GM19372 (cell line): ENCODE results near the gene EBF3.

ENCODE experiments used
- ATAC-seq: cut with Tn5 transposase; IDR thresholded peaks from one replicate; pipeline ENCODE4 v1.9.1; 2021; ENCODE audit warnings: mild to moderate bottlenecking, low read depth, moderate library complexity; ENCODE audit not compliant: unreplicated experiment

EBF3 gene

DNA sequence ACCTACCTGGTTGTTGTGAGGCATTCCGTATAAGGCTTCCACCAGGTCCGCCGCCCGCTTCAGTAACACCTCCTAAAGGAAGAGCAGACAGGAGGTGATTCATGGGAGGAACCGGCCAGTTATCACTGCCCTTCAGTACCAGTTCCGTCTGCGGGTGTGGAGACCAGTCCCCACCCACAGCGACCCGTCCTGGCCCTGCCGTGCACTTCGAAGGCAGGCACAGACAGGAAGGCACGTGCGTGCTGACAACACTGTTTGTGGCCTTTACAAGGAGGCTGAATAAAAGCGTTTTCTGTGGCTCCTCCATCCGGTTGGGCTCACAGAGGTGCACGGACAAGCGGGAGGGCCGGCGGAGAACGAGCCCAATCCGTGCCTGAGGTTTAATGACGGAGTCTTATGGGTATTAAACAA lies 120.9 kb downstream of the EBF3 start:
- no peak for ATAC-seq

DNA sequence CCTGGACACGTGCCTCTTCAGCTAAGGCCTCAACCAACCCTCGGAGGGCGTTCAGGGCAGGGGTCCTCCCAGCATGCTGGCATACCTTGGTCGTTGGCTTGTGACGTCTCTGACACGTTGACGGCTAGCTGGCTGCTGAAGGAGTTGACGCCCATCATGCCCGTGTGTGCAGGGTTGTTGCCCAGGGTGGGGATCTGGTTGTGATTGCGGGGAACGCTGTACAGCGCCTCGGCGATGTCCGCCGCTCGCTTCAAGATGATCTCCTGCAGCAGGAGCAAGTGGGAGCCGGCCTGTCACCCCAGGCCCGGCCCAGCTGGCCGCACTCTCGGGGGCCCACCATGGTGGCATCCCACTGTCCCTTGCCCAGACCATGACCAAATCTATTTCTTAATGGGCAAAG lies 122.0 kb downstream of the EBF3 start:
- no peak for ATAC-seq

DNA sequence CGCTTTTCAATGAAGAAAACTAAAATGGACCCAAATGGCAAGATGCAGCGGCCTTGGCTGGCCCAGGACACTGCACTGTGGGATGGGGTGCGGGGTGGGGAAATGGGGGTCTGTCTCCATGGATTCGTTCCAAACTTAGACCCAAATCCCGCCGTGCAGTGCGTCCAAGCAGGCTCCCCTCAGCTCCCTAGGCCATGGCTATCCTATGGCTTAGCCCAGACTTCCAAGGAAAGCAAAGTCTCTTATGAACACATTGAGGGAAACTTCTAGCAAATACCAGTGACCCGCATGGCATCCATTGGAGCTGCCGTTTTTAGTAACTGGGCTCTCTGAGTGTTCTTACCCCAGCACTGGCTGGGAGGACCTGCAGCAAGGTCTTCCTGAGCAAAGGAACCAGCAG lies 122.5 kb downstream of the EBF3 start:
- no peak for ATAC-seq

DNA sequence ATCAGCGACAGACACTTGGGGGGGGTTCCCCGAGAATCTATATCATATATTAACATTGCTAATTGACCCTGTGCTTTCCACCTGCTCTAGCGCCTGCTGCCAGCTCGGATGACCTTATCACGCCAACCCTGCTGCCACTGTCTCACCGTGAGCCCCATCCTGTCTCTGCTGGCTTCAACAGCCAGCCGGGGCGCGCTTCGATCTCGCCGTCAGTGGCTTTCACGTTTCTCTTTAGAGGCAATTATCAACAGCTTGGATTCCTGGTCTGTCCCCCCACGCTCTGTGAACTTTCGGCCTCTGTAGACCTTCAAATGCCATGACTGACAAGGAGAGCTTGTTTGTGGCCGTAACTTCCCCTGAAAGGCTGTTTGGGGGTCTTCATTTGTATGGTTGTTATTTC lies 123.0 kb downstream of the EBF3 start:
- no peak for ATAC-seq

DNA sequence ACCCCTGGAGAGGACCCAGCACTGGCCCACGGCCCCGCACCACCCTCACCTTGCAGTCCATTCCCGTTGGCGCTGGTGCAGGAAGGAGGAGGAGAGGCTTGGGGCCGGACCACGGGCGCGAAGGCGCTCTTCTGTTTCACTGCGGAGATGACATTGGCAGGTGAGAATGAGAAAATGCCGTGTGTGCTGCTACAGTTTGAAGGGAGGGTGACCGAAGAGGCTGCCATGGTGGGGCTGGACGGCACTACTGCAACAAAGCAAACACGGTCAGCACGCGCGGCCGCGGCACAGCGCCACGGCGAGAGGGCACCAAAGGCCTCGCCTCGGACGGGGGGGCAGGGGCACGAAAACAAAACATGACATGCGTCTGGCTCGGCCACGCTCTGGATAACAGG lies 123.9 kb downstream of the EBF3 start:
- no peak for ATAC-seq

DNA sequence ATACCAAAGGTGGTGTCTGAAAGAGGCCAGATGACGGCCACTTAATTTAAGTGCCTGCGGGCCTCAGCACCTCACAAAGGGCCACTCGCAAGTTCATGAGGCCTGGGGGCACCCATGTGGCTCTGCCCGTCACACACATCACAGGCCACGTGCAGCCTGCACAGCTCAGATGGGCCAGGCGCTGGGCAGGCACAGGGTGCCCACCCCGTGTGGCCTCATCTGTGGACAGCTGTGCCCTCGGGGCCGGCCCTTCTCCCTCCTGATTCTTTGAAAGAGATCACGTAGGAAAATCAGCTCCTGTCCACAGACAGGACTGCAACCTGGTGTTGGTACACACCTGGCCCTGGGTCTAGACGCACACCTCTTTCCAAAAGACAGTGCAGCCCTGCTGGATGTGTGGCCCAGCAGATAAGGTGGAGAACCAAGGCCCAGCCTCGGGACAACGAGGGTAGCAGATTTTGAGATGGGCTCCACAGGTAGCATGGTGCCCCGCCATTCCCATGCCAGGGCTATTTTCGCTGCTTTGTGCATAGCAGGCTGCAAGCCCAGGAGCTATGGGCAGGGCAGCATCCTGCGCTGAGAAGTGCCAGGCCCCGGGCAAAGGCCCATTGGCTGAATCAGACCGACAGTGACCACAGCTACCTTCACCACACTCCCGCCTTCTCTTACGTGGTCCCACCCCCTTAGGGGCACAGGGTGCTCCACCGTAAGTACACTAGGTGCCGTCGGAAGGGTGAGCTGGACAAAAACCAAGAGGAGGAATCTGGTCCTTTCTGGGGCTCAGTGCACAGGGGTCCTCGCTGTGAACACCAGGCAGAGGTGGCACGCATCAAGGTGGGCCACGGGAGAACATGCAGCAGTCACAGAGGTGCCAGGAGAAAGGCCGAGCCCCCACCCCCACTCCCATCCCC lies 124.5 kb downstream of the EBF3 start:
- ATAC-seq, result no peak

DNA sequence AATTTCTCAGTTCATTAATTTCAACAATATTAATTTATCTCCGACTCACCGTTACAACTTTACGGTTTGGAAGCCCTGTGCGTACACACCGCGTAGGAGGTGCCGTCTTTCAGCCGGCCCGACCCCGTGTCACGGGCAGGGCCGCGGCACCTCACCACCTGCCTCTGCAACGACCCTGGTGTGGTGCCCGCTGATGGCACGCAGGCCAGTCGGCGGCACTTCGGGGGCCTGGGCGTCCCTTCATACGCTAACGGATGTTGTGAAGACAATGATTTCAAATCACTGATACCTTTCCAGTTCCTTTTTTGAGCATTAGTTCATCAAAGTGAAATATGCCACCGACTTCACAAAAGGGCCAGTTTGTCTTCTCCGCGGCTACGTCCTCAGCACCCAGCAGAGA lies 125.3 kb downstream of the EBF3 start:
- ATAC-seq, result no peak

DNA sequence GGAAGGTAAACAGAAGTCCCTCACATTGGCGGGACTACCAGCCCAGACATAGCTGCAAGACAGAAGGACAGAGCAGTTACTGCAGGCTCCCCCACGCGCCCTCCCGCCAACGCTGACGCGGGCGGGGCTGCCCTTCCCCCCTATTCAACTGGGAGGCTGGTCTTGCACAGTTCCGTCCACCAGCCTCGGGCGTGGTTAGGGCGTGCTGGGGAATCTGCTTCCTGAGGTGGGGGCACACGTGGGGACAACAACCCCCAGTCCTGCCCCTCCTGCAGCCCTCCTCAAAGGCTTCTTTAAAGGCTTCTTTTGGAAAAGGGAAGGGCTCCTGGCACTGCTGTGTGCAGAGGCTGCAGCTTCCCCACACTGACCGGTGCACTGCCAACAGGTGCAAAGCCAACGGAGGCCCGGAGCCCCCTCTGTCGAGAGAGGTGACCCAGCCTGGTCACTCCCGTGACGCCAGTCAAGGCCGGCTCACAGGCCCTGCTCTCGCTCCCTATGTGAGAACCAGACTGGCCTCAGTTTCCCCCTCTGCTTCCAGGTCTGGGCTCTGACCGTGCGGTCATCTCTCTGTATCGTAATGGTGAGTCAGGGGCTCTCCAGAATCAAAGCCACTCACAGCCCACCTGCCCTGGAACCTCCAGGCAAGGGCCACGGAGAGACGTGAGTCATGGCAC lies 126.0 kb downstream of the EBF3 start:
- no peak for ATAC-seq

DNA sequence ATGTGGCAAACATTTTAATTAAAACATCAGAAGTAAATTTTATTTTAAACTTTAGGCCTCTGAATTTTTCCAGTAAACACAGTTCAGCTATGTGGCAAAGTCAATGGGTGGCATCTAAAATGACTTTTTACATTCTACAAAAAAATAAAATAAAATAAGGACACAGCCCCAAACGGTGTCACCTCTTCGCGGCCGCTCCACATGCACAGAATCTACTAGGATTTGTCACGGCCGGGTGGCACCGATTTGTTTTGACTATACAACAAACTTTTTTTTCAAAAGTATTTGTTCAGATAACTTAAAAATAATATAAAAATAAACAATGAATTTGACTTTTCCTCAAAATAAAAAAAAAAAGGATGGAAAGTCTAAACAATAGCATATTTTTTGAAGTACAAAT lies 127.8 kb downstream of the EBF3 start:
- no peak for ATAC-seq

DNA sequence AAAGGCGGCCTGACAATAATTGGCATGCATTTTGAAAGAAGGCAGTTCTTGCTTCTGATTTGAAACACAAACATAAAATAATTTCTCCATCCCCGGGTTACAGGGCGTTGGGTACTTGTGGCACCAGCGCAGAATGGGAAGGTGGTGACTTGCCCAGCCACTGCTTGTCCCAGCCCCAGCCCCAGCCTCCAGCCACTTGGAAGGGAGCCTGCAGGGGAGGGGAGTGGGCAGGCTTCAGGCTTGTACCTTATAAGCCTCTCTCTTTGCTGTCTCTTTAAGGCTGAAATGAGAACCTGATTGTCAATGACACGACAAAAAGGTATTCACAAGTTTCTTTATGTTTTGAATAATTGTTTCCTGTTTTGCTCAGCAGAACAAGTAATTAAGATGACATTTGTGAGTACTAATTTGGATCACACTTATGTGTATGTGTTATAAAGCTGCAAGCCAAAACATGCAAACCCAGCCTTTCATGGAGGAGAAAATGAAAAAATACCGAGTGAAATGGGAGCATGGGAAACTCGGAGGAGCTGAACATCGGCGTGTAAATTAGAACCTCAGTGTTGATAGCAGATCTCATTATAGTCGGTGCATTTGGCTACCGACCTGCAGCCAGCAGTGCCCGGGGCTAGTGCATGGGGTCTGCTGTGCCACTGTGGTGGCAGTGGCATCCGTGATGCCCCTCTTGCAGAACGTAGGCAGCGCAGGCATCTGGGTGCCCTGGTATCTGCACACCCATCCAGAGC lies 129.9 kb downstream of the EBF3 start:
- no peak for ATAC-seq

DNA sequence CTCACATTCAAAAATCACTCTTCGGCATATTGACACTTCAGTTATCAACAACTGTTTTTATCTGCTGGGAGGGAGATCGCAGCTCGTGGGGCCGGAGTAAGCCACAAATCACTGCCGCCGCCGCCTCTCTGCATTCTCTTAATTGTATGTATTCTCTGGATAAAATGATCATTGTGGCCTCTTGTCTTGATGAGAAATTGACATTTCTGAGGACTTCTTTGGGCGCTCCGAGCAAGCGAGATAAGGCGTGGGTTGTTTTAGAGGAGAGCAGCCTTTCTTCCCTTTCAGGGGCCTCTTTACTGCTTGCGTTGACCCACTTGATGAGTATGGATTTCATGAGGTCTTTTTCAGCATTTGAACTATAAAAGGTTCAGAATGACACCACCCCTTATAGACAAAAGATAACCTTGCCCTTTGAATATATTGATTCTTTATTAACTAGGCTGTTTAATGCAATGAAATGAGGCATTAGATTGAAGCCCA lies 130.6 kb downstream of the EBF3 start:
- ATAC-seq, result no peak

DNA sequence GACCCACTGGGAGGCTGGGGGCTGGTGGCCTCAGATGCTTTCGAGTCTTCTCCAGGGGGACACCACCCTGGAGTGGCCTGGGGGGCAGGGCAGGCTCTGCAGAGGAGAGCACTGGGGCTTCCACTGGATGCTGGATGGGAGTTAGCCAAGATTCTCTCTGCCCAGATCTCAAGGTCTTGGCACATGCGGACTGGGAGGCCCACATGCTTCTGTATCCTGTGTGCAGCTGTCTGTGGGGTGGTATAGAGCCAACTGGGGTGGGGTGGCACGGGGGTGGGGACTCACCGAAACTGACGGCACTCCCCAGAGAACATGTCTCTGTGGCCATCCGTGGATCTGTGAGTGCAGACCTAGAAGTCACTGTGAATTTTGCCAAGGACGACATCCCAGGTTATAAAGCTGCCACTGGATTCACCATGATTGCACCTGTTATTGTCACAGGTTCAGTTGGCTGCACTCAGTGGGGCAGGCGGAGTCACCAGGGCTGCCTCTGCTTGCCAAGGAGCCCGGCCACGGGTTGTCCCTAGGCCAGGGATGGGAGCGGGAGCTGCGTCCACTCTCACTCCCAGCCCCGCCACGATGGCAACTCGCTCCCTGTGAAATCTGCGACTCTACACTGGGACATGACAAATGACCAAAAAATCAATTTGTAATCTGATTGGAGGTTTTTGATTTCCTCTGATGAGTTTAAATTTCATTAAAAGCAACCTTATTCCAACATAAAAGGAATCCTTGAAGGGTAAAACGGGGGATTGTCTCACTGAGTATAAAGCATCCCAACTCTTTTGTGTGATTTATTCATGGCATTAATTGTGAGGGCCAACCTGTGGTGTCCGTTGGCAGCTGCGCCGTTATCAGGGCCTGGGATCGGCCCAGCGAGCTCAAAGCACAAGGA lies 131.3 kb downstream of the EBF3 start:
- no peak for ATAC-seq

DNA sequence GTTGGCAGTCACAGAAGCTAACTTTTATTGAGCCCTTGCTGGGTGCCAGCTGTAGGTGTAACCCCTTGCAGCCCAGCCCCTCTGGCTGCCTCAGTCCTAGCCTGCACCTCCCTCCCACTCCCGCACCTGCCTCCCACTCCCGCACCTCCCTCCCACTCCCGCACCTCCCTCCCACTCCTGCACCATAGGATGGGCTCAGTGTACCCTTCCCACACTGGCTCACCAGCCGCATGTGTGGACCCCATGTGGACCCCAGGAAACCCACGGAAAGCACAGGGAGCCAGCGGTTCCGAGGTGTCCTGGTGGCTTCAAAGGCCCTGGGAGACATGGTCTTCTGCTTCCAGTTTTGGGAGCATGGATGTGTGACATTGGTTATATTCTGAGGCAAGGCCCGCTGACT lies 132.9 kb downstream of the EBF3 start:
- ATAC-seq, result no peak

DNA sequence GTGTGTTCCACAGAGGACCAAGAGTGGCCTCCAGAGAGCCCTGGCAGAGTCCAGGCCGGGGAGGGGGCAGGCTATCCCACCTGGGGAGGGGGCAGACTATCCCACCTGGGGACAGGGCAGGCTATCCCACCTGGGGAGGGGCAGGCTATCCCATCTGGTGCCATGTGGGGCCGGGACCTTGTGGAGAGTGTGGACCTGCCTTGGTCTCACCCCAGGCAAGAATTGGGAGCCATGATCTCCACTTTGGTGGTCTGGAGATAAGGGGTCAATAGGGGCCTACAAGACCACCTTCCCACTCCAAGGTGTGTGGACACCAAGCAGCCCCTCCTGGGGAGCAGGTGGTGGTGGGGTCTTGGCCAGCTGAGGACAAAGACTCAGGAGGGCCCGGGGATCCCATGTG lies 138.2 kb downstream of the EBF3 start:
- ATAC-seq, result no peak

DNA sequence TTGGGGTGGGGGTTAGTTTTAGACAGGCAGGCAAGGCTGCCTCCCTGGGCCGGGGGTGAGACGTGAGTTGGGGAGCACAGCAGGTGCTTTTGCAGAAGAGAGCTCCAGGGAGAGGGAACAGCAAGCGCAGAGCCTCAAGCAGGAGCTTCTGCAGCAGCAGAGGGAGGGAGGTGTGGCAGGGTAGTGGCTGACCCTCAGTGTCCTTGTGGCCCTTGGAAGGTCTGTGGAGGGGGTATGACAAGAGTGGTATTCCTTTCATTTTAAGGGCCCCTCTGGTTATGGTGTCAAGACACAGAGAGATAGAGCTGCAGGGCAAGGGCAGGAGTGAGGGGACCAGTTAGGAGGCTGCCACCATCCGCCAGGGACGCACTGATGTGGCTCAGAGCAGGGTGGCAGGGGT lies 138.9 kb downstream of the EBF3 start:
- ATAC-seq, result no peak

DNA sequence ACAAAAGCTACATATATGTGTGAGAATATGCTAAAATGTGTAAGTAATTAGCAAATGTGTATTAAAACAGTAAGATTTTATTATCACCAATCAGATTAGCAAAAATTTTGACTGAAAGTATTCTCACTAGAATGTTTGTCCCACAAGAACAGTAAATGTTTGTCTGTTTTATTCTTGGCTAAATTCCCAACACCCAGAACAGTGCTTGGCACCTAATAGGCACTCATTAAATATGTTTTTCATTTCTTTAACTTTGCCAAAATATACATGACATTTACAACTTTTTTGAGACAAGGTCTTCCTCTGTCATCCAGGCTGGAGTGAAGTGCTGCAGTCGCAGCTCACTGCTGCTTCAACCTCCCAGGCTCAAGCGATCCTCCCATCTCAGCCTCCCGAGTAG lies 143.6 kb downstream of the EBF3 start:
- ATAC-seq, result no peak

DNA sequence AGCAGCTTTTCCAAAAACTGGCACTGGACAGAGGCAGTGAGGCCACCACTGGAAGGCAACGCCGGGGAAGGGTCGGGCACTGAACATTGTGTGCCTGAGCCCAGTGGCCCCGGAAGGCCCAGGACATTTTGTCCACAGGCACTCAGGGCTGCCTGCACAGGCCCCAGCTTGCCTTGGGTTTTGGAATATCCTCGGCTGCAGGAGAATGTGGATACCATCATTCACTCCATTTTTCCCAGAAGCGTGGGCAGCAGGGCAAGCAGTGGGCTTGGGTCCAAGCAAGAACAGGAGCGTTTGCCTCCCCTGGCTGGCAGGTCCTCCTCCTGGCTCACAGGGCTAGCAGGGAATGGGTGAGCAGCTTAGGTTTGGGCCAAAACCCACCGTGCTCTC lies 147.4 kb downstream of the EBF3 start:
- ATAC-seq, result no peak

DNA sequence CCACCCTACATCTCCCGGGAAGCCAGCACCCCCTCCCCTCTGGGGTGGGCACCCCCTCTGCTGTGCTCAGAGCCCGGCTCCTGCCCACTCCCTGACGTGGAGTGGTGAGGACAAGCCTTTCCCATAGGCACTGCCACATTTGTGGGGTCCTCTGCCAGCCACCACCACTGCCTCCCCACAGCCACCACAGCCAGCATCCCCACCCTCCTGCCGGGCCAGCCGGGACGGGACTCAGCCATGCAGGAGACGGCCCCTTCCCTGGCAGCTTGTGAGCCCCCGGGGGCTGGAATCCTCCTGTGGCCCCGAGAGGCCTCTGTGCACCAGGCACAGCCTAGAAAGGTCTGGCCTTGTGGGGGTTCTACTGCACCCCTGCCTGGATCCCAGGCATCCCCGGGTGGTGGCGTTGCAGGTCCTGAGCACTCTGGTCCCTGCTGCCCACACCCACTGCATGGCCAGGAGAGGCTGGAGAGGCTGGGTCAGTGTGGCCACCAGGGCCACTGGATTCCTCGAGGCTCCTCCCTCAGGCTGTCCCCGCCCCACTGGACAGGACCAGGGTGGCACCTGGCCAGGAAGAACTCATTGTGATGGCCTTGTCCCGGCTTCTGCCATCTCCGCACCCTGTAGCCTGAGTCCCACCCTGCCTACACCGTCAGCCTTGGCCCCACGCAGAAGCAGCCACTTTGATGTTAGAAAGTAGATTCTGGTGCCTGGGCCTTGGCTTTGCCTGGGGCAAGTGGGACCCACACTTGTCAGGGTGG lies 148.0 kb downstream of the EBF3 start:
- ATAC-seq, result no peak
